Anterior cingulate cortex (tissue), 58 donors: ENCODE measurements around the gene KCNJ15.

Experiments used
- DNase-seq, 58 donors: peaks; one replicate each; lab custom pipeline; 2025; lab: John Stamatoyannopoulos, UW

KCNJ15 gene

DNA sequence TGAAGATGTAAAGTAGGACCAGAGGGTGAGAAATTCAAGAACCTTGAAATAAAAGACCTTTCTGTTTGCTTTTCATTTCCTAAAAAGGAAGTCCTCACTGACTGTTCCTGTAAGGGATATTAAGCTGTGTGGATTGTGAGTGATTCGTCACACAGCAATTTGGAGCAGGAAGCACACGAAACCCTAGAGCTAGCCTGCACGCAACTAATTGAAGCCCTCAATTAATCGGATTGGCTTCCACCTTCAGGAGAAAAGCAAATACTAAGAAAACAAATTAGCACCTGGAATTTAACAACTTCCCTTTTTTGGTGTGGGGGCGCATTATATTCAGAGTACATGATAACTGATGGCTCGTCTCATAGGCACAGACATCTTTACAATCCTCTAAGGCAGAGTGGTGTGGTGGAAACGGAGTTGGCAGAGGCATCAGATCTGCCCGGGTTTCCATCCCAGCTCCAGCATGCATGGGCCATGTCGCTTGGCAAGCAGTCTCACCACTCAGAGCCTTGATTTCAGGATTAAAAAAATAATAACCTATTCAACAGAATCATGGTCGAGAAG lies 95.2 kb downstream of the KCNJ15 start:
- DNase-seq: no peak

DNA sequence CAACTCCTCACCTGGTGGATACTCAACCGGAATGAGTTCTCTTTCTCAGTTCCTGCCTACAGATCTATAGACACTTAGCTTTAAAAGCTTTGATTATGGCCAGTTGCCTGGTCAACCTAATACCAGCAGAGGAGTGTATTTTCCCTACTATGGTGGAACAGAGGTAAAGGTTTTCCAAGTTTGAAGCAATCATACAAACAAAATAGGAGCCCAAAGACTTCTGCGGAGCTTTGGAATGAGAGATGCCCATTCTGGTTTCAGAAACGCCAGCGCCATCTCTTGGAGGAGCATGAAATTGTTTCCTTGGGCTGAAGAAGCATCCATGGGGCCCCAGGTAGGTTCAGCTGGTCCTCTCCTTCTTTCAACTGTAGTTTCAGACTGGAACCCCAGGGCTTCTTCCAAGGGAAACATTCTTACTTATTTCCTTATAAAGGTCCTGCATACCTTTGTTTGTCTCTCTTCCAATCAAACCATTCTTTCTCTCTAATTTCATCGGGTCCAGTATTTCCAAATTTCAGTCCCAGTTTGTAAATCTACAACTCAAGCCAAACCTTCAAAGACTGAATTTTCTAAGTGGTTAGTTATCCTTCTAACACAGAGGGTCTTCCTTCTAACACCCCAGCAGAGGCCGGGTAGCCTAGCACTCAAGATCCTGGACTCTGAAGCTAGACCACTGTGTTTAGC lies 95.9 kb downstream of the KCNJ15 start:
- DNase-seq: peak in 22 of 58 donors; percentile 1 to 44 (median 8)

DNA sequence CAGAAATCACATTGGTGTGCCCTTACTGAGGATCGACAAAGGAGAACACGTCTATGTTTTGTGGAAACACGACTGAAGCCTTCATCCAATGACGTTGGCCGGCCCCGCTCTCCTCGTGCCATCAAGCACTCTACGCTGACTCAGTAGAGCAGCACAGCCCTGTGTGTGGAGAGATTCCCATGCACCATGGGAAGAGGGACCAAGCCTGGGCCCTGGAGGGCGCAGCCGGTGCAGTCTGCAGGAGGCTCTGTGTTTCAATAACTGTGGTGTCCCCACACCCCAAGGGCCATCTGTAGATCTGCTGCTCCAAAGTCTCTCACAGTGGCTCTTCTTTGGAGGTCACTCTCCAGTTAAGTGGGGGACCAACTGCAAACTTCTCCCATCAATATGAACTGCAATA lies 97.4 kb downstream of the KCNJ15 start:
- DNase-seq: no peak

DNA sequence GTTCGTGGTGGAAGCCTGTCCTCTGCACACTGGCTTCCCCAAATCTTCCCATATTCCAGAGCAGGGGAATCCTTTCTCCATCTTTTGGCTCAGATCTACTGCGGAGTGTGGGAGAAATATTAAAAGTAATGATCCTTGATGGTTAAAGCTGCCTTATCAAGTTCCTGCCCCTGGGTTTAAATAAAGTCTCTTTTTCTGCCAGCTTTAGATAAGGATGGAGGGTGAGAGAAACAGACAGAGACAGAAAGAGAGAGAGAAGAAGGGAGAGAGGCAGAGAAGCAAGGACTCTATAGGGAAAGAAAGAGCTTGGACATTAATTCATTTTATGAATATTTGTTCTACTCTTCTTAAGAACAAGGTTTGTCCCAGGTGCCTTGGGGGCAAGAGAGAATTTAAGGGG lies 98.0 kb downstream of the KCNJ15 start:
- DNase-seq: no peak

DNA sequence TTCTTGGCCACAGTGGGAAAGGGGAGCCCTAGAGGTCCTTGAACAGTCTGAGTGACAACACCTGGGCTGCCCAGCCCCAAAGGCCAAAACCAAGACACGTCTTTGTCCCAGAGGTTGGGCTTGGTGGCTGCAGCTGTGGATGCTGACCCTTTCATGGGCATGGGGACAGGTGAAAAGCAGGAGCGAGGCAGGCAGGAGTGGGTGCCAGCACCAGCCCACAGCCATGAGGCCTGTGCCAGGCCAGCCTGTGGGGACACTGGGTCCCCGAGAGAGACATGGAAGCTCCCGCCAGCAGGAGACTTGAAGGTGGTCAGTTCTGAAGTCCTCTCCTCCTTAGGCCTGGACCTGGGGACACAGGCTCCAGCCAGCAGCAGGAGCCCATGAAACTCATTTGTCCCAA lies 98.6 kb downstream of the KCNJ15 start:
- DNase-seq: no peak

DNA sequence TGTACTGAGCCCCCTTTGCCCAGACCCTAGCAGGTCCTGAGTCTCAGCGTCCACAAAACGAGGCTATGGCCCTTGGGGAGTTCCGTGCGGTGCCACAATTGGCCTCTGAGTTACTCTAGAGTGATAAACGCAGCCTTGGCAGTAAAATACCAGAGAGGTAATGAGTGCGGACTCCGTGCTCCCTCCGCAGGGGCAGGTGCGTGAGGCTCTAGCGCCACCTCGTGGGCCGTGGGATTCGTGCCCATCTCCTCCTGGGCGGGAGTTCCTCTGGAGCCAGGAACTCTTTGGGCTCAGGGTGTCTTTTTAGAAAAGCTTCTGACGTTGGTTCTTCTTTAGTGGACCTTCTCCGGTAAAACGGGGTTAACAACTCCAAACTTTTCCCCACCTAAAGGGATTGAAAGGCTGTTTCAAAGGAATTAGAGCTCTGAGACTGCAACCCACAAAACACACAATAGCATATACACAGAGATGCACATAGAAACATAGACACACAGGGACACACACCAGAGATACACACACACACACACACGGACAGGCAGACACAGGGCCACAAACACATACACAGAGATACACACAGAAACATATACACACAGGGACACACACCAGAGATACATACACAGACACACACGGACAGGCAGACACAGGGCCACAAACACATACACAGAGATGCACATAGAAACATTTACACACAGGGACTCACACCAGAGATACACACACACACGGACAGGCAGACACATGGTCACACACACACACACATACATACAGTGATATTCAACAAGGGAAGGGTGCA lies 99.4 kb downstream of the KCNJ15 start:
- DNase-seq: peak in 55 of 58 donors; percentile 3 to 84 (median 37)
